ENCODE results near the gene NFILZ.

DNA sequence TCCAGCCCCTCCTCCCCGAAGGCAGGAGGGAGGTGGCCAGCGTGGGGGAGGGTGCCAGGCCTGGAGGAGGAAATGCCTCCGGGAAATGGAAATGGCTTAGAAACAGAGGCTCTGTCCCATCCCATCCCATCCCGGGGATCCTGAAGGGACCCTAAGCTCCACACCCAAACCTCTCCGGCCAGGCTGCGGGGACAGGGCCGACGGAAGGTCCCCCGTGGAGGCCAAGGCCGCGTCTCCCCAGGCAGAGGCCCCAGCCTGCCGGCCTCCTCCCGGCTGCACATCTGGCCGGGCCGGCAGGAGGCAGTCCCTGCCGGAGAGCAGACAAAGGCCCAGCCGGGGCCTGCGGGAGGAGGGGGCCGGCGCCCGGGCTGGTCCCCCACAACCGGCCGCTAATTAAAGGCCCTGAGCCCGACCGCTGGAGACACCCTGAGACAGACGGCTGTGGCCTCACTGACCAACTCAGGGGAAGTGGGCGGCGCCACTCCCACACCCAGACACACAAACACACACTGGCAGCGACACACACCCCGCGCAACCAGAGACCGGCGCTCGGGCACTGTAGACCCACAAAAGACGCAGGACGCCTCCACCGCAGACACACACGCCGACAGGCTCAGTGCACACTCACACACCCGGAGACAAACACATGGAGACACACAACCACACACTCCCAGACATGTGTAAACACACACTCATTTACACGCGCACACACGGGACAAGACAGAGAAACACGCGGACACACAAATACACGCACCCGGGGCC is 21.0 kb upstream of the NFILZ start:
- TF ChIP-seq, protein P1, sequence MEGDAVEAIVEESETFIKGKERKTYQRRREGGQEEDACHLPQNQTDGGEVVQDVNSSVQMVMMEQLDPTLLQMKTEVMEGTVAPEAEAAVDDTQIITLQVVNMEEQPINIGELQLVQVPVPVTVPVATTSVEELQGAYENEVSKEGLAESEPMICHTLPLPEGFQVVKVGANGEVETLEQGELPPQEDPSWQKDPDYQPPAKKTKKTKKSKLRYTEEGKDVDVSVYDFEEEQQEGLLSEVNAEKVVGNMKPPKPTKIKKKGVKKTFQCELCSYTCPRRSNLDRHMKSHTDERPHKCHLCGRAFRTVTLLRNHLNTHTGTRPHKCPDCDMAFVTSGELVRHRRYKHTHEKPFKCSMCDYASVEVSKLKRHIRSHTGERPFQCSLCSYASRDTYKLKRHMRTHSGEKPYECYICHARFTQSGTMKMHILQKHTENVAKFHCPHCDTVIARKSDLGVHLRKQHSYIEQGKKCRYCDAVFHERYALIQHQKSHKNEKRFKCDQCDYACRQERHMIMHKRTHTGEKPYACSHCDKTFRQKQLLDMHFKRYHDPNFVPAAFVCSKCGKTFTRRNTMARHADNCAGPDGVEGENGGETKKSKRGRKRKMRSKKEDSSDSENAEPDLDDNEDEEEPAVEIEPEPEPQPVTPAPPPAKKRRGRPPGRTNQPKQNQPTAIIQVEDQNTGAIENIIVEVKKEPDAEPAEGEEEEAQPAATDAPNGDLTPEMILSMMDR (IDR thresholded peaks at IDR 0.05; ENCODE audit: low read depth, low read length), result no peak
- no peak for TF ChIP-seq EZH2phosphoT487 (IDR thresholded peaks at IDR 0.05; ENCODE audit: low read depth)
